NB4 (cell line): ENCODE data around the gene HOXC4.

ENCODE experiments used
- DNase-seq: peaks from one replicate; pipeline ENCODE4 v3.0.0; 2010; ENCODE audit warnings: low read depth
- H3K4me3 ChIP-seq: one replicate; pipeline ENCODE4 v1.5.1; 2011; ENCODE audit warnings: mild to moderate bottlenecking, low read depth, low read length, moderate library complexity
- CTCF ChIP-seq: IDR thresholded peaks from one replicate; pipeline ENCODE4 v1.5.1; 2012; ENCODE audit warnings: low read depth, low read length
- MAX ChIP-seq: IDR thresholded peaks from 2 replicates; pipeline ENCODE4 v1.6.1; 2011; ENCODE audit warnings: low read depth, low read length
- MYC ChIP-seq: IDR thresholded peaks from 2 replicates; pipeline ENCODE4 v1.6.1; 2011; ENCODE audit warnings: low read depth, low read length
- POLR2A ChIP-seq: IDR thresholded peaks from 2 replicates; pipeline ENCODE4 v1.6.1; 2011; ENCODE audit warnings: mild to moderate bottlenecking; ENCODE audit not compliant: insufficient read length; ENCODE audit errors: extremely low read depth

HOXC4 gene

GRCh38 chr12:54019924-54020590 lies 33.6 kb upstream of the HOXC4 start:
- DNase-seq: no peak
- H3K4me3 ChIP-seq: no peak overlapping the region
- TF ChIP-seq POLR2A (no peak), MAX (no peak), CTCF (no peak), MYC (no peak)

GRCh38 chr12:54020591-54021405 lies 32.8 kb upstream of the HOXC4 start:
- DNase-seq: no peak
- no peak overlapping the region for H3K4me3 ChIP-seq
- TF ChIP-seq MAX (no peak), POLR2A (no peak), CTCF (no peak), MYC (no peak)

- no peak overlapping the region for H3K4me3 ChIP-seq
- no peak for TF ChIP-seq POLR2A
- TF ChIP-seq CTCF: no peak
- no peak for TF ChIP-seq MYC
- no peak for DNase-seq
These were observed 32.1 kb upstream of the HOXC4 start for GRCh38 chr12:54021432-54022013.

GRCh38 chr12:54022960-54023884 lies 30.4 kb upstream of the HOXC4 start:
- H3K4me3 ChIP-seq: no peak overlapping the region
- no peak for TF ChIP-seq MAX
- no peak for TF ChIP-seq POLR2A
- TF ChIP-seq CTCF: no peak
- TF ChIP-seq MYC: no peak
- no peak for DNase-seq

GRCh38 chr12:54024127-54024526 lies 29.5 kb upstream of the HOXC4 start:
- TF ChIP-seq MYC (no peak), CTCF (no peak), MAX (no peak), POLR2A (no peak)
- no peak for DNase-seq

More at GRCh38 chr12:54024127-54024526, 29.5 kb upstream of the HOXC4 start:
- H3K4me3 ChIP-seq: no peak overlapping the region
